Ascending aorta (tissue), 2 donors: ENCODE data around the gene CDRT4. TPM values are rescaled to one million over a fixed set of nuclear protein-coding genes. Genes with fewer than 3 reads are reported as not detected.

ENCODE experiments used
- DNase-seq, 2 donors: peaks; one replicate each; pipeline ENCODE4 v3.0.0-alpha.2; 2019; ENCODE audit warnings: low spot score in 2 of 2
- H3K27ac ChIP-seq, 2 donors: fragments of 200-600 bp; sonication (generic); one replicate each; pipeline ENCODE4 v1.5.1; 2016 to 2017; ENCODE audit warnings: mild to moderate bottlenecking in 1 of 2
- H3K27me3 ChIP-seq: fragments of 200-600 bp; sonication (generic); one replicate; pipeline ENCODE4 v1.5.1; 2017
- H3K36me3 ChIP-seq, 2 donors: fragments of 200-600 bp; sonication (generic); one replicate each; pipeline ENCODE4 v1.5.1; 2016
- H3K4me1 ChIP-seq, 2 donors: fragments of 200-600 bp; sonication (generic); one replicate each; pipeline ENCODE4 v1.5.1; 2016 to 2017; ENCODE audit warnings: mild to moderate bottlenecking in 1 of 2
- H3K4me3 ChIP-seq, 2 donors: fragments of 200-600 bp; sonication (generic); one replicate each; pipeline ENCODE4 v1.5.1; 2016 to 2017; ENCODE audit warnings: mild to moderate bottlenecking in 1 of 2
- H3K9me3 ChIP-seq, 2 donors: fragments of 200-600 bp; sonication (generic); one replicate each; pipeline ENCODE4 v1.5.1; 2016
- intact Hi-C: fragments of 100-400 bp; cut with DNase I; formaldehyde crosslinking; loops from one replicate; pipeline ENCODE4 v1.15.1; 2023
- total RNA-seq: library from RNA; depleted of rRNA; stranded (reverse); fragments of >200 nt; gene quantifications from one replicate; pipeline ENCODE4 v1.1.0, GENCODE V29; 2016
- TF ChIP-seq, protein P1 (sequence below), 3 experiments: fragments of 200-600 bp in 2 of 3; fragments of 450-650 bp in 1 of 3; sonication (generic) in 2 of 3; IDR thresholded peaks; one replicate each; pipeline ENCODE4 v1.5.1; 2016 to 2019; ENCODE audit warnings: antibody characterized with exemption in 3 of 3, mild to moderate bottlenecking in 1 of 3, moderate library complexity in 1 of 3

Gene CDRT4
- total RNA-seq, 1 donor from 2014 or later, result 3.7 TPM

DNA sequence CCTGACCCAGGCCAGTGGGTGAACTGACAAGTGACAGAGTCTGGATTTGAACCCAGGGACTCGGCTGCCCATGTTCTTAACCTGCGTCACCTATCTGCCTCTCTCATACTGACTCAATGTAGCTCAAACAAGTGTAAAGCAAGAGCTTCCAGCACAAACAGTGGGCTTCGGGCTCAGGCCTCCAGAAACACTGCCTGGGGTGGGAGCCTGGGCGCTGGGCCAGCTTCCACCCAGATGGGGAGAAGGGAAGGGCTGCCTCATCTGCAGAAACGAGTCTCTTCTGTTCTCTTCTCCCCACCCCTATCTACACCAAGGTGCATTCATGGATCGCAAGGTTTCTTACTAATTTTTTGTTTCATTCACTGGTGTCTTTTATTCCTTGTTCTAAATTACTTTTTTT lies 1.3 kb downstream of the CDRT4 start:
- intact Hi-C loops, result no loop called here
- H3K4me1 ChIP-seq, result peaks cover 4 to 28% of the 10 kb centered on the region in 2 donors

DNA sequence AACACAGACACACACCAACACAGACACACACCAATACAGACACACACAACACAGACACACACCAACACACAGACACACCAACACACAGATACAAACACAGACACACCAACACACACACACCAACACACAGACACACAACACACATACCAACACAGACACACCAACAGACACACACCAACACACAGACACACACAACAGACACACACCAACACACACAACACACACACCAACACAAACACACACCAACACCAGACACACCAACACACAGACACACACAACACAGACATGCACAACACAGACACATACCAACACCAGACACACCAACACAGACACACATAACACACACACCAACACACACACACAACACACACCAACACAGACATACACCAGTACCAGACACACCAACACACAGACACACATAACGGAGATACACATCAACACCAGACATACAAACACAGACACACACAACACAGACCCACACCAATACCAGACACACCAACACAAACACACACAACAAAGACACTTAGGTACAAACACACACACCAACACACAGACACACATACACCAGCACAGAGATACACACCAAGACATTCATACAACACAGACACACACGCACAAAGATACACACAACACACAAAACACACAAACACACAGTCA lies 2.2 kb downstream of the CDRT4 start:
- Histone ChIP-seq H3K36me3 (no peaks in the 10 kb centered on the region), H3K27me3 (no peaks in the 10 kb centered on the region), H3K4me1 (peaks cover 4 to 28% of the 10 kb centered on the region in 2 donors), H3K9me3 (no peaks in the 10 kb centered on the region), H3K27ac (no peak overlapping the region), H3K4me3 (no peak overlapping the region)
- no peak for DNase-seq
- intact Hi-C loops, result loop anchor here (2.0 kb wide), 1 partner anchor 38 kb away; no protein-coding TSS in a partner anchor
- TF ChIP-seq, protein P1, sequence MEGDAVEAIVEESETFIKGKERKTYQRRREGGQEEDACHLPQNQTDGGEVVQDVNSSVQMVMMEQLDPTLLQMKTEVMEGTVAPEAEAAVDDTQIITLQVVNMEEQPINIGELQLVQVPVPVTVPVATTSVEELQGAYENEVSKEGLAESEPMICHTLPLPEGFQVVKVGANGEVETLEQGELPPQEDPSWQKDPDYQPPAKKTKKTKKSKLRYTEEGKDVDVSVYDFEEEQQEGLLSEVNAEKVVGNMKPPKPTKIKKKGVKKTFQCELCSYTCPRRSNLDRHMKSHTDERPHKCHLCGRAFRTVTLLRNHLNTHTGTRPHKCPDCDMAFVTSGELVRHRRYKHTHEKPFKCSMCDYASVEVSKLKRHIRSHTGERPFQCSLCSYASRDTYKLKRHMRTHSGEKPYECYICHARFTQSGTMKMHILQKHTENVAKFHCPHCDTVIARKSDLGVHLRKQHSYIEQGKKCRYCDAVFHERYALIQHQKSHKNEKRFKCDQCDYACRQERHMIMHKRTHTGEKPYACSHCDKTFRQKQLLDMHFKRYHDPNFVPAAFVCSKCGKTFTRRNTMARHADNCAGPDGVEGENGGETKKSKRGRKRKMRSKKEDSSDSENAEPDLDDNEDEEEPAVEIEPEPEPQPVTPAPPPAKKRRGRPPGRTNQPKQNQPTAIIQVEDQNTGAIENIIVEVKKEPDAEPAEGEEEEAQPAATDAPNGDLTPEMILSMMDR (IDR thresholded peaks at IDR 0.05), result no peak

More for the DNA sequence above, 1.3 kb downstream of the CDRT4 start:
- TF ChIP-seq, protein P1 (IDR thresholded peaks at IDR 0.05), result no peak
- H3K9me3 ChIP-seq, result no peaks in the 10 kb centered on the region
- DNase-seq, result no peak
- H3K36me3 ChIP-seq, result no peaks in the 10 kb centered on the region
- no peak overlapping the region for H3K27ac ChIP-seq
- no peaks in the 10 kb centered on the region for H3K27me3 ChIP-seq
- H3K4me3 ChIP-seq, result no peak overlapping the region

DNA sequence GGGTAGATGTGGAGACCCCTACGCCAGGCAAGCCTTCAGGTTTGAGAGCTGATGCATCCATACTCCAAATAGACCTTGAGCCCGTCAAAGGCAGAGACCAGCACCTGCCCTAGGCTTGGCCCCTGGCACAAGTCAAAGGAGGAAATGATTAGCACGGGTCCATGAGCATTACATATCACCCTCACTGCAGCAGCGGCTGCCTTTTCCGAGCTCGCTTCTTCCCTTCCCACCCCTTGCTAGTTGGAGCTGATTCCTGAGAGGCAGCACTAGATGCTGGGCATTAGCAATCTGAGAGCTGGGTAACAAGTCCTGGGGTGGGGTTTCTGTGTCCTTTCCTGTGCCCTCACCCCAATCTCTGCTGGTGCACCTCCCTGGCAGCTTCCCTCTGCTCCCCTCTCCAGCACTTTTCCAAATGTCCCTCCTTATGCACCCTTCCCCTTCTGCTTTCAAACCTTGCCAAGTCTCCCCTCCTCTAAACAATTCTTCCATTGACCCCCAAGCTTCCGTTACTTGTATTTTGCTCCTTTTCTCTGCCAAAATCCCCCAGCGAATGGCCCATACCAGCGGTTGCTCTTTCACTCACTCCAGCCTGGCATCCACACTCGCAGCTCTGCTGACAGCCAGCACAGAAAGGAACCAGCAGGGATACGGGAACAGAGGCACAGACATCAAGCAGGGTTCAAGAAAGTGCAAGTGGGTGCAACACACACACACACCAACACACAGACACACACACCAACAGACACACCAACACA lies 3.0 kb downstream of the CDRT4 start:
- no peaks in the 10 kb centered on the region for H3K27me3 ChIP-seq
- intact Hi-C loops, result loop anchor here (2.0 kb wide), 1 partner anchor 38 kb away; no protein-coding TSS in a partner anchor
- peak overlapping the region; percentile 51 to 66 for H3K27ac ChIP-seq
- H3K4me3 ChIP-seq, result no peak overlapping the region
- TF ChIP-seq, protein P1 (IDR thresholded peaks at IDR 0.05), result no peak
- H3K9me3 ChIP-seq, result no peaks in the 10 kb centered on the region
- no peaks in the 10 kb centered on the region for H3K36me3 ChIP-seq
- H3K4me1 ChIP-seq, result peaks cover 4 to 21% of the 10 kb centered on the region in 2 donors
- DNase-seq, result no peak

DNA sequence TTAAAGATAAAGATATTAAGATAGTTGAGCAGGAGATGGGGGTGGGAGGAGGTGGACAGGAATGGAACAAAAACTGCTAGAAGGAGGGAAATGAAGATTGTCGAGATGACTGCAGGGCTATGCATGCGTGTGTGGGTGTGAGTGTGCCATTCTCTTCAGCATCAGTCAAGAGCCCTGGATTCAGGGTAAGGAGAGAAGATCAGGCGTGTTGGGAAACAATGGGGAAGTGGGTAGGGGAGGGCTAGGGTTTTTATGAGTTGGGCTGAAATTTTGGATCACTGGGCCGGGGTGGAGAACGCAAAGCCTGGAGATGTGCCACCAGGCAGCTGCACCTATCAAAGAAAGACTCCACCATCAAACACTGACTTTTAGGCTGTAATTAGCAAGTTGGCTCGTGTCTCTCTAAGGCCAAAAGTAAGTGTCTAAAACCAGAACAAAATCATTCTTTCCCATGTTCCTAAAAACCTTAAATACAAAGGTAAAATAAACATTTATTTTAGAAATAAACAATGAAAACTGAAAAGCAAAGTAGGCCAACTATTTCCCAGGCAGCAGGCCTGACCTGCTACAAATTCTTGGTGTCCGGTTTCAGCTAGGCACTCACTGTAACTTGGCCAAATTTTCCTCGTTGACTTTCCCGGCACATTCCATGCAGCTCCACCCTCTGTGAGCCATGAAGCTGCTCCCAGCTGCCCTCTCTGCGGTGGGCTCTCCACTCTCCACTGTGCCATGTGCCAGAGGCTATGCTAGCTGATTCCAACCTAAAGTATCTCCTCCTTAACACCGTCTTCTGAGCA lies 4.2 kb downstream of the CDRT4 start:
- peak in 1 of 2 donors; percentile 77 for DNase-seq
- TF ChIP-seq, protein P1 (IDR thresholded peaks at IDR 0.05), result no peak
- Histone ChIP-seq H3K36me3 (no peaks in the 10 kb centered on the region), H3K9me3 (no peaks in the 10 kb centered on the region), H3K4me3 (no peak overlapping the region), H3K4me1 (peaks cover 4 to 18% of the 10 kb centered on the region in 2 donors), H3K27me3 (no peaks in the 10 kb centered on the region), H3K27ac (peak overlapping the region; percentile 51 to 66)
- intact Hi-C loops, result no loop called here

DNA sequence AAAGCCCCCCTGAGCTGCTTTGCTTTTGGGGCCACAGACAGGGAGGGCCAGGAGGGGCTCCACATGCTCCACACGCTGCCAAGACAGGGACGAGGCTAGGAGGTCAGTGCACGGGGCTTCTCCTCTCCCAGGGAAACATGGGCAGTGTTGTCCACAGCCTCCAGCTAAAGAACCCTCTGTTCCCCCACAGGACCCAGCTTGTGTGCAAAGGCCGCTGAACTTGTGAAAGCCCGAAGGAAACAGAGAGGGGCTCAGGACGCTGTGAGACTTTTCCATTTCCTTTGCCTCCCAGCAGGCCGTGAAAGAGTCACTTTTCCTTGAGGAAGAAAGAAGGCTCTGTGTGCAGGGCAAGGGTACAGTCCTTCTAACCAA lies 9.7 kb downstream of the CDRT4 start:
- intact Hi-C loops, result loop anchor here (2.0 kb wide), 2 partner anchors 47 to 197 kb away; no protein-coding TSS in a partner anchor

More for the DNA sequence above, 9.7 kb downstream of the CDRT4 start:
- no peaks in the 10 kb centered on the region for H3K9me3 ChIP-seq
- H3K27me3 ChIP-seq, result no peaks in the 10 kb centered on the region
- peaks cover 0 to 1% of the 10 kb centered on the region in 2 donors for H3K36me3 ChIP-seq
- no peak for DNase-seq
- TF ChIP-seq, protein P1 (IDR thresholded peaks at IDR 0.05), result no peak
- peaks cover 8 to 22% of the 10 kb centered on the region in 2 donors for H3K4me1 ChIP-seq
- H3K27ac ChIP-seq, result peak overlapping the region; percentile 76 to 82
- peak overlapping the region in 1 of 2 donors; percentile 46 for H3K4me3 ChIP-seq
